HEK293 (cell line): ENCODE results near the gene PIGN.

Experiments used
- PRDM1 ChIP-seq: fragments of 450-650 bp; formaldehyde crosslinking; IDR thresholded peaks from 2 replicates; pipeline ENCODE4; 2016; ENCODE audit warnings: missing biosample characterization, missing genetic modification characterization
- SALL2 ChIP-seq: fragments of 450-650 bp; formaldehyde crosslinking; IDR thresholded peaks from 2 replicates; pipeline ENCODE4 v1.5.0; 2017; ENCODE audit warnings: missing biosample characterization, mild to moderate bottlenecking, missing genetic modification characterization, borderline replicate concordance
- ZNF626 ChIP-seq: fragments of 450-650 bp; sonication (Bioruptor Pico); formaldehyde crosslinking; IDR thresholded peaks from 2 replicates; pipeline ENCODE4 v1.5.1; 2018; ENCODE audit warnings: missing biosample characterization, missing genetic modification characterization, inconsistent platforms
- TF ChIP-seq, protein P1 (sequence below): fragments of 450-650 bp; formaldehyde crosslinking; IDR thresholded peaks from 2 replicates; pipeline ENCODE4 v1.5.1; 2016; ENCODE audit warnings: missing biosample characterization, missing genetic modification characterization

DNA sequence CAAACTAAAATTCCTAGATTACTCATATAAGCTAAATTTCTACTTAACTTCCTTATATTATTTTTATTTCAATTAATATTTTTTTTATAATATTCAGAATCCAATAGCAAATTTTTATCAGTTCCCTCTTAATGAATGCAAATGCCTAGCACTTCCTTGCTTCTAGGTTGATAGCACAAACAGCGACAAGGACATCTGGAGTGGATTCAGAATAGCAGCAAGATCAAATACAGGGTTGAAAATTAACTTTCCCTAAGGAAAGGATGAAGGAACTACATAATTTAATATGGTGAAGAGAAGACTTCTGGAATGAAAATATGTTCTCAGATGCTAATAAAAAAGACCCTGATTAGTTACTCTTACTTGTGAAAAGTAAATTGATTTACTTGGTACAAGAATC lies 64.5 kb downstream of the PIGN start:
- TF ChIP-seq PRDM1 (tag by site-specific recombination) (no peak), SALL2 (tag by site-specific recombination) (no peak), ZNF626 (tag by site-specific recombination) (no peak)
- TF ChIP-seq, protein P1, sequence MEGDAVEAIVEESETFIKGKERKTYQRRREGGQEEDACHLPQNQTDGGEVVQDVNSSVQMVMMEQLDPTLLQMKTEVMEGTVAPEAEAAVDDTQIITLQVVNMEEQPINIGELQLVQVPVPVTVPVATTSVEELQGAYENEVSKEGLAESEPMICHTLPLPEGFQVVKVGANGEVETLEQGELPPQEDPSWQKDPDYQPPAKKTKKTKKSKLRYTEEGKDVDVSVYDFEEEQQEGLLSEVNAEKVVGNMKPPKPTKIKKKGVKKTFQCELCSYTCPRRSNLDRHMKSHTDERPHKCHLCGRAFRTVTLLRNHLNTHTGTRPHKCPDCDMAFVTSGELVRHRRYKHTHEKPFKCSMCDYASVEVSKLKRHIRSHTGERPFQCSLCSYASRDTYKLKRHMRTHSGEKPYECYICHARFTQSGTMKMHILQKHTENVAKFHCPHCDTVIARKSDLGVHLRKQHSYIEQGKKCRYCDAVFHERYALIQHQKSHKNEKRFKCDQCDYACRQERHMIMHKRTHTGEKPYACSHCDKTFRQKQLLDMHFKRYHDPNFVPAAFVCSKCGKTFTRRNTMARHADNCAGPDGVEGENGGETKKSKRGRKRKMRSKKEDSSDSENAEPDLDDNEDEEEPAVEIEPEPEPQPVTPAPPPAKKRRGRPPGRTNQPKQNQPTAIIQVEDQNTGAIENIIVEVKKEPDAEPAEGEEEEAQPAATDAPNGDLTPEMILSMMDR (tag by site-specific recombination), result no peak
